GM12878 (cell line): ENCODE results near the gene PRPSAP1. TPM values are rescaled to one million over a fixed set of nuclear protein-coding genes. Genes with fewer than 3 reads are reported as not detected.
A peak's percentile ranks its signal among the peaks of the same experiment; 100 is the strongest.

Source experiments
- ASH2L ChIP-seq: fragments of 300-600, 200-600 bp; sonication (generic); IDR thresholded peaks from 2 replicates; pipeline ENCODE4 v1.6.1; 2017; ENCODE audit warnings: low read depth, mild to moderate bottlenecking, borderline replicate concordance
- BCL11A ChIP-seq: IDR thresholded peaks from 2 replicates; pipeline ENCODE4 v1.6.1; 2011; ENCODE audit warnings: low read depth, low read length
- BMI1 ChIP-seq: fragments of 450-650 bp; IDR thresholded peaks from 2 replicates; pipeline ENCODE4 v1.6.1; 2016; ENCODE audit warnings: mild to moderate bottlenecking, moderate library complexity, borderline replicate concordance
- GATAD2B ChIP-seq: fragments of 450-650 bp; conservative IDR thresholded peaks from 2 replicates; pipeline ENCODE4 v1.6.1; 2017; ENCODE audit warnings: low read depth, mild to moderate bottlenecking, moderate library complexity
- JUND ChIP-seq: IDR thresholded peaks from 2 replicates; pipeline ENCODE4 v1.6.1; 2012; ENCODE audit warnings: low read depth, mild to moderate bottlenecking, low read length, improper control_type of control experiment, moderate library complexity
- NFYB ChIP-seq: IDR thresholded peaks from 2 replicates; pipeline ENCODE4 v1.6.1; 2011; ENCODE audit warnings: low read depth, mild to moderate bottlenecking, low read length, improper control_type of control experiment, moderate library complexity; ENCODE audit not compliant: insufficient read depth
- NR2C2 ChIP-seq: IDR thresholded peaks from 2 replicates; pipeline ENCODE4 v1.6.1; 2011; ENCODE audit warnings: borderline replicate concordance, low read depth; ENCODE audit not compliant: control insufficient read depth, insufficient read length
- NRF1 ChIP-seq: conservative IDR thresholded peaks from 2 replicates; pipeline ENCODE4 v1.6.1; 2011; ENCODE audit warnings: mild to moderate bottlenecking, low read depth, low read length, improper control_type of control experiment
- SP1 ChIP-seq: IDR thresholded peaks from one replicate; pipeline ENCODE4 v1.6.1; 2011; ENCODE audit warnings: low read depth, low read length
- STAT3 ChIP-seq: IDR thresholded peaks from 2 replicates; pipeline ENCODE4 v1.6.1; 2011; ENCODE audit warnings: low read depth, low read length, improper control_type of control experiment
- polyA plus RNA-seq, 11 experiments: library from polyadenylated mRNA; depleted of rRNA in 4 of 11; unstranded in 6 of 11; stranded (reverse) in 5 of 11; fragments of >200 nt; fragmentation: Nextera tagmentation in 4 of 11; fragmentation: Illumina TruSeq in 1 of 11; extraction: Ambion mirVana in 4 of 11; extraction: Trizol in 1 of 11; gene quantifications; 1 replicate in 1 of 11; 2 replicates in 10 of 11; pipeline versions ENCODE4 v1.2.1 to v1.2.3, GENCODE V29; 2011 to 2016; ENCODE audit warnings: inconsistent platforms in 2 of 11, missing spikeins in 2 of 11, low read depth in 1 of 11
- total RNA-seq, 4 experiments: library from RNA; depleted of rRNA in 3 of 4; stranded (reverse); fragments of >200 nt in 3 of 4; fragmentation: Illumina TruSeq in 1 of 4; extraction: Trizol in 1 of 4; gene quantifications; 2 replicates each; pipeline versions ENCODE4 v1.2.1 to v1.2.3, GENCODE V29; 2013 to 2021
- TF ChIP-seq, protein P1 (sequence below): fragments of 450-650 bp; IDR thresholded peaks from 2 replicates; pipeline ENCODE4 v1.6.1; 2017; ENCODE audit warnings: mild to moderate bottlenecking, moderate library complexity
- TF ChIP-seq, protein P2 (sequence below): IDR thresholded peaks from 2 replicates; pipeline ENCODE4 v1.6.1; 2012; ENCODE audit warnings: mild to moderate bottlenecking, low read depth, low read length
- TF ChIP-seq, protein P3 (sequence below): IDR thresholded peaks from 2 replicates; pipeline ENCODE4 v1.6.1; 2012; ENCODE audit warnings: low read depth, low read length, improper control_type of control experiment
- TF ChIP-seq, protein P4 (sequence below): IDR thresholded peaks from 2 replicates; pipeline ENCODE4 v1.6.1; 2011; ENCODE audit warnings: borderline replicate concordance, low read depth, mild to moderate bottlenecking, moderate library complexity, low read length; ENCODE audit not compliant: insufficient read depth, poor library complexity, severe bottlenecking
- TF ChIP-seq, protein P5 (sequence below): fragments of 450-650 bp; IDR thresholded peaks from 2 replicates; pipeline ENCODE4 v1.6.1; 2017; ENCODE audit warnings: mild to moderate bottlenecking, moderate library complexity

PRPSAP1 gene
- total and polyA plus RNA-seq, 10 of the 15 experiments (the other 5 are each of a cell fraction or from before 2014, with no cell fraction given): 15.8 to 84.2 (median 44.2) TPM

DNA sequence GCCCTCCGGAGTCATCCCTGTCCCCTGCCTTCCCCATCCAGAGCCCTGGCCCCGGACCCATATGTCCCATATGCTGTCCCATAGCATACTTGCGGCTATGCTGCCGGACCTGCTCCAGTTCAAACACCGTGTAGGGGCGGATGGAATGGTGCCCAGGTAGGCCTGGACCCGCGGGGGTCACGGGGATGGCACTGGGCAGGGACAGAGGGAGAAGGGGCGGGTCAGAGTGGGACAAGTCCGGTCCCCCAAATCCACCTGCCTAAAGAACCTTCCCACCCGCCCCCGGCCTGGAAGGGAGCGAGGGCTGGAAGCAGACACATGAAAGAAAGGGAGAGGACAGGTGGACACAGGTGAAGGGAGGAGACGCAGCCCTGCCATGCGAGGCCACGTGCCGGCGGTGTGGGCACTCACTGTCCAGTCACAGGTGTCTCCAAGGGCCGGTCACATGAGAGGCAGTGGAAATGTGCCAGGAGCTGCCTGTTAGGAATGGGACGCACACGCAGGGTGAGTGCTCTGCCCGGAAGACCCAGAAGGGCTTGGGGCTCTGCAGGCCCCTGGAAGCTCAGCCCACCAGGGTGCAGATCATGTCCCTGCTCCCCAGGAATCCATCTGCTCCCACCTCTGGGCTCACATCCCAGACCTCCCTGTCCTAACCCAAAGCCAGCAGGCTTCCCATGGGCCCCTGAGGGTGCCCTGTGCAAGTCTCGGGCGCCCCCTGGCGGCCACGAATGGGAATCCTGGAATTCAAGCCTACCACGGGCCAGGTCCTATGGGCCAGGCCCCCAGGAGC lies 74.6 kb downstream of the PRPSAP1 start (continued):
- no peak for TF ChIP-seq BCL11A
- no peak for TF ChIP-seq ASH2L
- TF ChIP-seq, protein P1, sequence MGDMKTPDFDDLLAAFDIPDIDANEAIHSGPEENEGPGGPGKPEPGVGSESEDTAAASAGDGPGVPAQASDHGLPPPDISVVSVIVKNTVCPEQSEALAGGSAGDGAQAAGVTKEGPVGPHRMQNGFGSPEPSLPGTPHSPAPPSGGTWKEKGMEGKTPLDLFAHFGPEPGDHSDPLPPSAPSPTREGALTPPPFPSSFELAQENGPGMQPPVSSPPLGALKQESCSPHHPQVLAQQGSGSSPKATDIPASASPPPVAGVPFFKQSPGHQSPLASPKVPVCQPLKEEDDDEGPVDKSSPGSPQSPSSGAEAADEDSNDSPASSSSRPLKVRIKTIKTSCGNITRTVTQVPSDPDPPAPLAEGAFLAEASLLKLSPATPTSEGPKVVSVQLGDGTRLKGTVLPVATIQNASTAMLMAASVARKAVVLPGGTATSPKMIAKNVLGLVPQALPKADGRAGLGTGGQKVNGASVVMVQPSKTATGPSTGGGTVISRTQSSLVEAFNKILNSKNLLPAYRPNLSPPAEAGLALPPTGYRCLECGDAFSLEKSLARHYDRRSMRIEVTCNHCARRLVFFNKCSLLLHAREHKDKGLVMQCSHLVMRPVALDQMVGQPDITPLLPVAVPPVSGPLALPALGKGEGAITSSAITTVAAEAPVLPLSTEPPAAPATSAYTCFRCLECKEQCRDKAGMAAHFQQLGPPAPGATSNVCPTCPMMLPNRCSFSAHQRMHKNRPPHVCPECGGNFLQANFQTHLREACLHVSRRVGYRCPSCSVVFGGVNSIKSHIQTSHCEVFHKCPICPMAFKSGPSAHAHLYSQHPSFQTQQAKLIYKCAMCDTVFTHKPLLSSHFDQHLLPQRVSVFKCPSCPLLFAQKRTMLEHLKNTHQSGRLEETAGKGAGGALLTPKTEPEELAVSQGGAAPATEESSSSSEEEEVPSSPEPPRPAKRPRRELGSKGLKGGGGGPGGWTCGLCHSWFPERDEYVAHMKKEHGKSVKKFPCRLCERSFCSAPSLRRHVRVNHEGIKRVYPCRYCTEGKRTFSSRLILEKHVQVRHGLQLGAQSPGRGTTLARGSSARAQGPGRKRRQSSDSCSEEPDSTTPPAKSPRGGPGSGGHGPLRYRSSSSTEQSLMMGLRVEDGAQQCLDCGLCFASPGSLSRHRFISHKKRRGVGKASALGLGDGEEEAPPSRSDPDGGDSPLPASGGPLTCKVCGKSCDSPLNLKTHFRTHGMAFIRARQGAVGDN: no peak
- TF ChIP-seq, protein P2, sequence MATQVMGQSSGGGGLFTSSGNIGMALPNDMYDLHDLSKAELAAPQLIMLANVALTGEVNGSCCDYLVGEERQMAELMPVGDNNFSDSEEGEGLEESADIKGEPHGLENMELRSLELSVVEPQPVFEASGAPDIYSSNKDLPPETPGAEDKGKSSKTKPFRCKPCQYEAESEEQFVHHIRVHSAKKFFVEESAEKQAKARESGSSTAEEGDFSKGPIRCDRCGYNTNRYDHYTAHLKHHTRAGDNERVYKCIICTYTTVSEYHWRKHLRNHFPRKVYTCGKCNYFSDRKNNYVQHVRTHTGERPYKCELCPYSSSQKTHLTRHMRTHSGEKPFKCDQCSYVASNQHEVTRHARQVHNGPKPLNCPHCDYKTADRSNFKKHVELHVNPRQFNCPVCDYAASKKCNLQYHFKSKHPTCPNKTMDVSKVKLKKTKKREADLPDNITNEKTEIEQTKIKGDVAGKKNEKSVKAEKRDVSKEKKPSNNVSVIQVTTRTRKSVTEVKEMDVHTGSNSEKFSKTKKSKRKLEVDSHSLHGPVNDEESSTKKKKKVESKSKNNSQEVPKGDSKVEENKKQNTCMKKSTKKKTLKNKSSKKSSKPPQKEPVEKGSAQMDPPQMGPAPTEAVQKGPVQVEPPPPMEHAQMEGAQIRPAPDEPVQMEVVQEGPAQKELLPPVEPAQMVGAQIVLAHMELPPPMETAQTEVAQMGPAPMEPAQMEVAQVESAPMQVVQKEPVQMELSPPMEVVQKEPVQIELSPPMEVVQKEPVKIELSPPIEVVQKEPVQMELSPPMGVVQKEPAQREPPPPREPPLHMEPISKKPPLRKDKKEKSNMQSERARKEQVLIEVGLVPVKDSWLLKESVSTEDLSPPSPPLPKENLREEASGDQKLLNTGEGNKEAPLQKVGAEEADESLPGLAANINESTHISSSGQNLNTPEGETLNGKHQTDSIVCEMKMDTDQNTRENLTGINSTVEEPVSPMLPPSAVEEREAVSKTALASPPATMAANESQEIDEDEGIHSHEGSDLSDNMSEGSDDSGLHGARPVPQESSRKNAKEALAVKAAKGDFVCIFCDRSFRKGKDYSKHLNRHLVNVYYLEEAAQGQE: no peak
- TF ChIP-seq, protein P3, sequence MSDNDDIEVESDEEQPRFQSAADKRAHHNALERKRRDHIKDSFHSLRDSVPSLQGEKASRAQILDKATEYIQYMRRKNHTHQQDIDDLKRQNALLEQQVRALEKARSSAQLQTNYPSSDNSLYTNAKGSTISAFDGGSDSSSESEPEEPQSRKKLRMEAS: no peak
- TF ChIP-seq, protein P4, sequence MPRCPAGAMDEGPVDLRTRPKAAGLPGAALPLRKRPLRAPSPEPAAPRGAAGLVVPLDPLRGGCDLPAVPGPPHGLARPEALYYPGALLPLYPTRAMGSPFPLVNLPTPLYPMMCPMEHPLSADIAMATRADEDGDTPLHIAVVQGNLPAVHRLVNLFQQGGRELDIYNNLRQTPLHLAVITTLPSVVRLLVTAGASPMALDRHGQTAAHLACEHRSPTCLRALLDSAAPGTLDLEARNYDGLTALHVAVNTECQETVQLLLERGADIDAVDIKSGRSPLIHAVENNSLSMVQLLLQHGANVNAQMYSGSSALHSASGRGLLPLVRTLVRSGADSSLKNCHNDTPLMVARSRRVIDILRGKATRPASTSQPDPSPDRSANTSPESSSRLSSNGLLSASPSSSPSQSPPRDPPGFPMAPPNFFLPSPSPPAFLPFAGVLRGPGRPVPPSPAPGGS: no peak
- no peak for TF ChIP-seq NR2C2
- no peak for TF ChIP-seq BMI1
- no peak for TF ChIP-seq NFYB
- TF ChIP-seq JUND: no peak
- no peak for TF ChIP-seq STAT3
- 0 out of 2 replicates have a peak, but pooled peaks have one; percentile 33 for TF ChIP-seq GATAD2B
- TF ChIP-seq, protein P5, sequence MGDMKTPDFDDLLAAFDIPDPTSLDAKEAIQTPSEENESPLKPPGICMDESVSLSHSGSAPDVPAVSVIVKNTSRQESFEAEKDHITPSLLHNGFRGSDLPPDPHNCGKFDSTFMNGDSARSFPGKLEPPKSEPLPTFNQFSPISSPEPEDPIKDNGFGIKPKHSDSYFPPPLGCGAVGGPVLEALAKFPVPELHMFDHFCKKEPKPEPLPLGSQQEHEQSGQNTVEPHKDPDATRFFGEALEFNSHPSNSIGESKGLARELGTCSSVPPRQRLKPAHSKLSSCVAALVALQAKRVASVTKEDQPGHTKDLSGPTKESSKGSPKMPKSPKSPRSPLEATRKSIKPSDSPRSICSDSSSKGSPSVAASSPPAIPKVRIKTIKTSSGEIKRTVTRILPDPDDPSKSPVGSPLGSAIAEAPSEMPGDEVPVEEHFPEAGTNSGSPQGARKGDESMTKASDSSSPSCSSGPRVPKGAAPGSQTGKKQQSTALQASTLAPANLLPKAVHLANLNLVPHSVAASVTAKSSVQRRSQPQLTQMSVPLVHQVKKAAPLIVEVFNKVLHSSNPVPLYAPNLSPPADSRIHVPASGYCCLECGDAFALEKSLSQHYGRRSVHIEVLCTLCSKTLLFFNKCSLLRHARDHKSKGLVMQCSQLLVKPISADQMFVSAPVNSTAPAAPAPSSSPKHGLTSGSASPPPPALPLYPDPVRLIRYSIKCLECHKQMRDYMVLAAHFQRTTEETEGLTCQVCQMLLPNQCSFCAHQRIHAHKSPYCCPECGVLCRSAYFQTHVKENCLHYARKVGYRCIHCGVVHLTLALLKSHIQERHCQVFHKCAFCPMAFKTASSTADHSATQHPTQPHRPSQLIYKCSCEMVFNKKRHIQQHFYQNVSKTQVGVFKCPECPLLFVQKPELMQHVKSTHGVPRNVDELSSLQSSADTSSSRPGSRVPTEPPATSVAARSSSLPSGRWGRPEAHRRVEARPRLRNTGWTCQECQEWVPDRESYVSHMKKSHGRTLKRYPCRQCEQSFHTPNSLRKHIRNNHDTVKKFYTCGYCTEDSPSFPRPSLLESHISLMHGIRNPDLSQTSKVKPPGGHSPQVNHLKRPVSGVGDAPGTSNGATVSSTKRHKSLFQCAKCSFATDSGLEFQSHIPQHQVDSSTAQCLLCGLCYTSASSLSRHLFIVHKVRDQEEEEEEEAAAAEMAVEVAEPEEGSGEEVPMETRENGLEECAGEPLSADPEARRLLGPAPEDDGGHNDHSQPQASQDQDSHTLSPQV: peak; percentile 70
- no peak for TF ChIP-seq SP1
- TF ChIP-seq NRF1: no peak
